GM12878 (cell line): Measurements from ENCODE around the gene ZSCAN20. TPM values are rescaled to one million over a fixed set of nuclear protein-coding genes. Genes with fewer than 3 reads are reported as not detected.

Experiments used
- BACH1 ChIP-seq: fragments of 450-650 bp; IDR thresholded peaks from 2 replicates; pipeline ENCODE4 v1.6.1; 2017; ENCODE audit warnings: mild to moderate bottlenecking, borderline replicate concordance
- CTCF ChIP-seq, 3 experiments: IDR thresholded peaks in 2 of 3; conservative IDR thresholded peaks in 1 of 3; 2 replicates each; pipeline ENCODE4 v1.5.1; 2011; ENCODE audit warnings: low read depth in 3 of 3, low read length in 3 of 3, mild to moderate bottlenecking in 3 of 3, control low read depth in 2 of 3, moderate library complexity in 2 of 3, inconsistent platforms in 1 of 3, mixed read lengths in 1 of 3; ENCODE audit not compliant: control insufficient read depth in 2 of 3, insufficient read depth in 1 of 3; ENCODE audit errors: extremely low read depth in 1 of 3
- E2F4 ChIP-seq: IDR thresholded peaks from 2 replicates; pipeline ENCODE4 v1.6.1; 2012; ENCODE audit warnings: low read depth, low read length, improper control_type of control experiment
- EP300 ChIP-seq, 2 experiments: fragments of 150-350 bp in 1 of 2; IDR thresholded peaks; 2 replicates each; pipeline ENCODE4 v1.6.1; 2011 to 2012; ENCODE audit warnings: low read depth in 2 of 2, low read length in 2 of 2, borderline replicate concordance in 1 of 2, improper control_type of control experiment in 1 of 2, inconsistent platforms in 1 of 2; ENCODE audit not compliant: control insufficient read depth in 1 of 2
- EZH2 ChIP-seq: IDR thresholded peaks from 2 replicates; pipeline ENCODE4 v1.6.1; 2012; ENCODE audit warnings: low read depth, mild to moderate bottlenecking, control low read depth, inconsistent platforms, low read length, borderline replicate concordance; ENCODE audit not compliant: control insufficient read depth
- FOXK2 ChIP-seq: fragments of 450-650 bp; IDR thresholded peaks from 2 replicates; pipeline ENCODE4 v1.6.1; 2017; ENCODE audit warnings: mild to moderate bottlenecking, moderate library complexity
- FOXM1 ChIP-seq: IDR thresholded peaks from 2 replicates; pipeline ENCODE4 v1.6.1; 2012; ENCODE audit warnings: low read depth, mild to moderate bottlenecking, inconsistent platforms, low read length, moderate library complexity
- HSF1 ChIP-seq: fragments of 150-350 bp; IDR thresholded peaks from 2 replicates; pipeline ENCODE4 v1.6.1; 2014; ENCODE audit warnings: mild to moderate bottlenecking, low read depth, low read length
- IRF5 ChIP-seq: fragments of 450-650 bp; IDR thresholded peaks from 2 replicates; pipeline ENCODE4 v1.6.1; 2017; ENCODE audit warnings: borderline replicate concordance
- JUND ChIP-seq: IDR thresholded peaks from 2 replicates; pipeline ENCODE4 v1.6.1; 2012; ENCODE audit warnings: low read depth, mild to moderate bottlenecking, low read length, improper control_type of control experiment, moderate library complexity
- NFIC ChIP-seq: IDR thresholded peaks from 2 replicates; pipeline ENCODE4 v1.6.1; 2012; ENCODE audit warnings: low read depth, mild to moderate bottlenecking, inconsistent platforms, low read length, moderate library complexity
- NFXL1 ChIP-seq: fragments of 450-650 bp; IDR thresholded peaks from 2 replicates; pipeline ENCODE4 v1.6.1; 2017; ENCODE audit warnings: antibody characterized with exemption, mild to moderate bottlenecking, borderline replicate concordance
- PAX5 ChIP-seq: IDR thresholded peaks from 2 replicates; pipeline ENCODE4 v1.6.1; 2011; ENCODE audit warnings: low read depth, low read length, borderline replicate concordance
- POLR2A ChIP-seq: IDR thresholded peaks from 2 replicates; pipeline ENCODE4 v1.6.1; 2011; ENCODE audit warnings: low read depth, mild to moderate bottlenecking, low read length
- SMAD5 ChIP-seq: IDR thresholded peaks from 2 replicates; pipeline ENCODE4 v1.6.1; 2016; ENCODE audit warnings: antibody characterized with exemption, low read depth
- SMARCA5 ChIP-seq: fragments of 450-650 bp; IDR thresholded peaks from 2 replicates; pipeline ENCODE4 v1.6.1; 2017; ENCODE audit warnings: mild to moderate bottlenecking
- SPI1 ChIP-seq: IDR thresholded peaks from 2 replicates; pipeline ENCODE4 v1.6.1; 2011; ENCODE audit warnings: low read depth, mild to moderate bottlenecking, low read length, moderate library complexity, borderline replicate concordance; ENCODE audit not compliant: insufficient read depth
- USF1 ChIP-seq: IDR thresholded peaks from 2 replicates; pipeline ENCODE4 v1.6.1; 2011; ENCODE audit warnings: borderline replicate concordance, low read depth, mild to moderate bottlenecking, moderate library complexity, mixed read lengths, low read length; ENCODE audit not compliant: insufficient read depth; ENCODE audit errors: extremely low read length
- ZNF217 ChIP-seq: fragments of 450-650 bp; IDR thresholded peaks from 2 replicates; pipeline ENCODE4 v1.6.1; 2017; ENCODE audit warnings: antibody characterized with exemption, mild to moderate bottlenecking
- ZNF274 ChIP-seq: IDR thresholded peaks from one replicate; pipeline ENCODE4 v1.8.0; 2011; ENCODE audit not compliant: insufficient read length, insufficient read depth
- ZNF384 ChIP-seq: IDR thresholded peaks from 2 replicates; pipeline ENCODE4 v1.6.1; 2012; ENCODE audit warnings: low read depth, mild to moderate bottlenecking, low read length, improper control_type of control experiment, borderline replicate concordance
- polyA plus RNA-seq, 11 experiments: library from polyadenylated mRNA; depleted of rRNA in 4 of 11; unstranded in 6 of 11; stranded (reverse) in 5 of 11; fragments of >200 nt; fragmentation: Nextera tagmentation in 4 of 11; fragmentation: Illumina TruSeq in 1 of 11; extraction: Ambion mirVana in 4 of 11; extraction: Trizol in 1 of 11; gene quantifications; 1 replicate in 1 of 11; 2 replicates in 10 of 11; pipeline versions ENCODE4 v1.2.1 to v1.2.3, GENCODE V29; 2011 to 2016; ENCODE audit warnings: inconsistent platforms in 2 of 11, missing spikeins in 2 of 11, low read depth in 1 of 11
- total RNA-seq, 4 experiments: library from RNA; depleted of rRNA in 3 of 4; stranded (reverse); fragments of >200 nt in 3 of 4; fragmentation: Illumina TruSeq in 1 of 4; extraction: Trizol in 1 of 4; gene quantifications; 2 replicates each; pipeline versions ENCODE4 v1.2.1 to v1.2.3, GENCODE V29; 2013 to 2021

The ZSCAN20 gene
- total and polyA plus RNA-seq, 10 of the 15 experiments (the other 5 are each of a cell fraction or from before 2014, with no cell fraction given) = 0.35 to 5.1 (median 2.4) TPM

- TF ChIP-seq IRF5 (no peak), ZNF384 (no peak), POLR2A (no peak), ZNF274 (no peak), FOXK2 (no peak), FOXM1 (peak; percentile 85), NFIC (peak; percentile 93), EP300 (IDR thresholded peaks at IDR 0.05; ENCODE audit: borderline replicate concordance in 1 of 2, control insufficient read depth in 1 of 2, low read depth in 2 of 2, low read length in 2 of 2) (peak; percentile 76 to 85; a peak in 3 of 4 replicates), JUND (no peak), EZH2 (no peak), E2F4 (no peak), SMAD5 (no peak), SPI1 (peak; percentile 97), HSF1 (no peak), SMARCA5 (no peak), NFXL1 (no peak), PAX5 (peak; percentile 99), ZNF217 (peak; percentile 65; the same call in 1 of the 2 replicates), CTCF (IDR thresholded peaks at IDR 0.05 in 2 of 3, conservative IDR thresholded peaks at IDR 0.05 in 1 of 3; ENCODE audit: control insufficient read depth in 2 of 3, extremely low read depth in 1 of 3, insufficient read depth in 1 of 3, low read depth in 3 of 3, low read length in 3 of 3) (no peak), USF1 (no peak), BACH1 (peak; percentile 44; the same call in 1 of the 2 replicates)
Observed at GRCh38 chr1:33460947-33461629, 11.4 kb upstream of the ZSCAN20 start (continued).
